ENCODE results near the gene ABCB9.
"Not testable (repeated sequence)": the region's sequence is repeated elsewhere in the genome, so short reads cannot be mapped to it uniquely, and the experiment has no call there.

ABCB9 gene

GRCh38 chr12:122965851-122966742, at the start of gene ABCB9:
ABCB9 (minus strand) TSS chr12:122966463; CDS start chr12:122960235, 6,228 bp downstream.
- DNase-seq: peak; percentile 93

- DNase-seq: not testable (repeated sequence)
Measured at GRCh38 chr12:123014473-123014872, 48.2 kb upstream of the ABCB9 start.

- no peak for DNase-seq
Measured at GRCh38 chr12:123013185-123014095, 47.2 kb upstream of the ABCB9 start.

GRCh38 chr12:123011701-123012100, 45.4 kb upstream of the ABCB9 start:
- DNase-seq: no peak

- DNase-seq: no peak
Measured at GRCh38 chr12:123010681-123011080, 44.4 kb upstream of the ABCB9 start.

GRCh38 chr12:123010110-123010509, 43.8 kb upstream of the ABCB9 start:
- no peak for DNase-seq

GRCh38 chr12:123006977-123007376, 40.7 kb upstream of the ABCB9 start:
- DNase-seq: no peak

GRCh38 chr12:123005081-123005626, 38.9 kb upstream of the ABCB9 start:
- DNase-seq: no peak

- no peak for DNase-seq
Measured at GRCh38 chr12:123004287-123004686, 38.0 kb upstream of the ABCB9 start.

- no peak for DNase-seq
Measured at GRCh38 chr12:123003257-123003656, 37.0 kb upstream of the ABCB9 start.

- no peak for DNase-seq
Measured at GRCh38 chr12:123001464-123001863, 35.2 kb upstream of the ABCB9 start.

- no peak for DNase-seq
Measured at GRCh38 chr12:123000578-123000977, 34.3 kb upstream of the ABCB9 start.

GRCh38 chr12:122999986-123000420, 33.7 kb upstream of the ABCB9 start:
- no peak for DNase-seq

GRCh38 chr12:122999196-122999946, 33.1 kb upstream of the ABCB9 start:
- no peak for DNase-seq

- DNase-seq: no peak
Measured at GRCh38 chr12:122998316-122998715, 32.1 kb upstream of the ABCB9 start.

GRCh38 chr12:122997343-122998250, 31.3 kb upstream of the ABCB9 start:
- no peak for DNase-seq

- DNase-seq: no peak
Measured at GRCh38 chr12:122996621-122997342, 30.5 kb upstream of the ABCB9 start.

- DNase-seq: no peak
Measured at GRCh38 chr12:122996188-122996601, 29.9 kb upstream of the ABCB9 start.

GRCh38 chr12:122995503-122996187, 29.4 kb upstream of the ABCB9 start:
- no peak for DNase-seq
